HG03565 (cell line): ENCODE data around the gene TNRC6C.
"Not testable (repeated sequence)": the region's sequence is repeated elsewhere in the genome, so short reads cannot be mapped to it uniquely, and the experiment has no call there.

Experiments
- ATAC-seq: cut with Tn5 transposase; IDR thresholded peaks from one replicate; pipeline ENCODE4 v1.9.1; 2021; ENCODE audit warnings: mild to moderate bottlenecking, moderate library complexity; ENCODE audit not compliant: unreplicated experiment

Gene TNRC6C

DNA sequence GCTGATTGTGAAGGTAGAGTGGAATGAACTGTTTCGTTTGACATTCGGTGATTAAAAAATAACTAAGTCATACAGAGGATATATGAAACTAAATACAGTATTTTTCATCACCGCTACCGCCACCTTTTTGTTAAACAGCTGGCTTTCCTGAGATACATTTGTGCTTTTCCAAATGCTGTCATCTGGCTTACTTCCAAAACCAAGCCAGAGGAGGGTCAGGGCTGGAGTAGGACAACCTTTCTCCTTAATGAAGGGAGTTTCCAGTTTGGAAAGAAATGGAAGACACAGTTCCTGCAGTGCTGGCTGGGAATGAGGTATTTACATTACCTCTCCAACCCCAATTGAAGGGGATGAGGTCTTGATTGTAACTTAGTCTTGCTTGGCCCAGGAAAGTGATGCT lies 3.2 kb downstream of the TNRC6C start:
- ATAC-seq: no peak

DNA sequence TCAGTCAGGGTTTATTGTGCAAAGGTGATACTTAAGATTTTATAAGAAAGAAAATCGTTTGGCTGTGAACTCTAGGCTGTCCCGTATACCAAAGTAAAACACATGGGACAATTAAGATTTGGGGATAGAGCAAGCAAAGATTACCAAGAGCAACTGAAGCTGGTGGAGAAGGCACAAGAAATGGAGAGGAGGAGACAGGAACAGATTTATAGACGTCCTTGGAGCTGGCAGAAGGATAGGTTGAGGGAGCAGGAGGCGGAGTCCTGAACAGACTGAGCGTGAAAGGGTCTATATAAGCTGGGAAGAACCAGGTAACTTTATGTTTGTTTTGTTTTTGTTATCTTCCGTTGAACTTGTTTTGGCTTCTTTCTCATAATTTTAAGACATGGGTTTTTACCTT lies 3.8 kb downstream of the TNRC6C start:
- no peak for ATAC-seq

DNA sequence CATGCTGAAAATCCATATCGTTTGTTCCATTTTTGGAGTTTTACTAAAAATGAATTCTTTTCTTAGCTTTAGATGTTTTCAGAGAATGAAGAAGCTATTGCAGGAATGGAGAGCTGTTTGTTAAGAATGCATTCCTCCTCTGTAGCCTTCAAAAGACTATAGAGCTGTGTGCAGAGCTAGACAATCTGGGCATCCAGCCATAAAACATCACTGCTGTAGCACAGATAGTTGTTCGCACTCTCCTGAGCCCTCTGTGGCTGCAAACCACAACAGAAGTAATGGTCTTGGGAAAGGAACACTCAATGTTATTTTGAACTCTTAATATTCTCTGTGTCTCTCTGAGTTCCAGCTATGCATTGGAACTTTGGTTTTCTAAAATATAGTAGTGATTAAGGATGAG lies 4.9 kb downstream of the TNRC6C start:
- no peak for ATAC-seq

DNA sequence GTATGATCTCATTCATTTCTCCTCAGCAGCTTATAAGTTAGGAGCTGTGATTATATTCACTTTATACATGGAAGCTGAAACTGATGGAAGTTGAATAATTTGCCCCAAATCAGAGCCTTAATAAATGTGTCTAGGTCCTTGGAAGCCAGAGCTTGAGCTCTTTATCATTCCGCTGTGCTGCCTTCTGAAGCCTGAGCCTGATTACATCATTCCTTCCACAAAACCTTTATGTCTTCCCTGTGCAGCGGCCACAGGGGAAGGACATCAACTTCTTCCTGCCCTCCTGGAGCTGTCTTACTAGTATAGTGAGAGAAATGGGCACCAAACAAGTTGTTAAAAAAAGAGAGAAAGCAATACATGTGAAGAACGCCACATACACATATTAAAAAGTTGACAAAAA lies 6.8 kb downstream of the TNRC6C start:
- no peak for ATAC-seq

DNA sequence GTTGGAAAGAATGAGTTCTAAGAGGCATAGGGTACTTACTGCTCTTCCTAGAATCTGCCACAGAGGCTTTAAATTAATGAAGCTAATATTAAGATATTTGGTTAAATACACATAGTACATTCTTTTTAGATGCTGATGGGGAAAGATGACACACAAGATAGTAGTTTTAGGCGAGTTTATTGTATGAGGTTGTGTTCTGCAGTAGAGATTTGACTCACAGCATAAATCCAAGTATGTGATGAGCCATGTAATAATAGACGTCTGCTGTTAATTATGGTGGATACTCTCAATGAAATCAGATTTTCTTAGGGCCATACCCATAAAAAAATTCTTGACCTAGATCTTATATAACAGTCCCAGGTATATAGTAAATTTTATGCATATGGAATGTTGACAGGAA lies 8.0 kb downstream of the TNRC6C start:
- ATAC-seq: no peak

DNA sequence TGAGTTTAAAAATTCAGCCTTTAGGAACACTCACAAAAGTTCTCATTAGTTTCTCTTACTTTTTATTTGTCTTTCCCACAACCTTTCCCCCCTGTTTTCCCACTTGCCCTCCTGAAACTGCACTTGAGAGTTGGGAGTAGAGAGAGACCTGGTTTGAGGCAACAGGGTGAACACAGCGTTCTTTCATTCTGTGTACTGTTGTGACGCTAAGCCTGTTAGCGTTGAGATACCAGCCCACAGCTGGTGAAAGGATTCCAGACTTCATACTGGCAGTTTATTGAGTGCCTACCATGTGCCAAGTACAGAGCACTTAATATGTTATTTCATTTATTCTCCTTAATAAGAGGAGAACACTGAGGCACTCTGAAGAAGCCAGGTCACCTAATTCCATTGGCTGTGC lies 10.3 kb downstream of the TNRC6C start:
- ATAC-seq: no peak

DNA sequence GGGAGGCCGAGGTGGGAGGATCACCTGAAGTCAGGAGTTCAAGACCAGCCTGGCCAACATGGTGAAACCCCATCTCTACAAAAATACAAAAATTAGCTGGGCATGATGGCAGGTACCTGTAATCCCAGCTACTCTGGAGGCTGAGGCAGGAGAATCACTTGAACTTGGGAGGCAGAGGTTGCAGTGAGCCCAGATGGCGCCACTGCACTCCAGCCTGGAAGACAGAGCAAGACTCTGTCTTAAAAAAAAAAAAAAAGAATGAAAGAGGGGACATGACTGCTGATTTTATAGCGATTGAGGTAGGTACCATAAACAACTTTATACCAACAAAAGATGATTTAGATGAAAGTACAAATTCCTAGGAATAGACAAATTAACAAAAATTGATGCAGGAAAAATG lies 13.8 kb downstream of the TNRC6C start:
- not testable (repeated sequence) for ATAC-seq

DNA sequence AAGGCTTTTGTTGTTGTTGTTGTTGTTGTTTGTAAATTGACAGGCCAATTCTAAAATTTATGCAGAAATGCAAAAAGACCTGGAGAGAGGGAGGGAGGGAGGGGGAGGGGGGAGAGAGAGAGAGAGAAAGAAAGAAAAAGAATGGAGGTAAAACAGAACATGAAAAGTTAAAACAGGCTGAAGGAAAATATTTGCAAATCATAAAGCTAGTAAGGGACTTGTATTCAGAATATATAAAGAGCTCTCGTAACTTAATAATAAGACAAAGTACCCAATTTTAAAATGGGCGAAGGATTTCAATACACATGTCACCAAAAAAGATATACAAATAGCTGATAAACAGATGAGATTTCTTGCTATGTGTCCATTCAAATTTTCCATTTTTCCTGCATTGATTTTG lies 15.4 kb downstream of the TNRC6C start:
- no peak for ATAC-seq

DNA sequence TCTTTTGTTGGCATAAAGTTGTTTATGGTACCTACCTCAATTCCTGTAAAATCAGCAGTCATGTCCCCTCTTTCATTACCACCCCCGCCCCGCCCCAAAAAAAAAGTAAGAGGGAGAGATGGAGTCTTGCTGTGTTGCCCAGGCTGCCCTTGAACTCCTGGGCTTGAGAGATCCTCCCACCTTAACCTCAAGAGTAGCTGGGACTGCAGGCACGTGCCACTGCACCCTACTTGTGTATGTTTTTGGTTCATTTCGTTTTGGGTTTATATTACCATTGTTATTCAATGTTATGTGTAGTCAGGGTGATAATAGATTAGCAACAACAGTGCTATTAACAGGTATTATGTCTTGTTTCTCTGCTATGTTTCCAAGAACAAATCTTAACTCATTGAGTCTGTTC lies 15.9 kb downstream of the TNRC6C start:
- no peak for ATAC-seq

DNA sequence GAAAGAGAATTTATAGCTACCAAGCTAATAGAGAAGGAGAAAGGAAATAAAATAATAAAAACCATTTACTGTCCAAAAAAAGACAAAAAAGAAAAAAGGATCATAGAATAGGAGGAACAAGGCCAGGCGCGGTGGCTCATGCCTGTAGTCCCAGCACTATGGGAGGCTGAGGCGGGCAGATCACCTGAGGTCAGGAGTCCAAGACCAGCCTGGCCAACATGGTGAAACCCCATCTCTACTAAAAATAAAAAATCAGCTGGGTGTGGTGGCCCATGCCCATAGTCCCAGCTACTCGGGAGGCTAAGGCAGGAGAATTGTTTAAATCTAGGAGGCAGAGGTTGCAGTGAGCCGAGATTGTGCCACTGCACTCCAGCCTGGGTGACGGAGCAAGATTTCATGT lies 23.9 kb downstream of the TNRC6C start:
- ATAC-seq: not testable (repeated sequence)

DNA sequence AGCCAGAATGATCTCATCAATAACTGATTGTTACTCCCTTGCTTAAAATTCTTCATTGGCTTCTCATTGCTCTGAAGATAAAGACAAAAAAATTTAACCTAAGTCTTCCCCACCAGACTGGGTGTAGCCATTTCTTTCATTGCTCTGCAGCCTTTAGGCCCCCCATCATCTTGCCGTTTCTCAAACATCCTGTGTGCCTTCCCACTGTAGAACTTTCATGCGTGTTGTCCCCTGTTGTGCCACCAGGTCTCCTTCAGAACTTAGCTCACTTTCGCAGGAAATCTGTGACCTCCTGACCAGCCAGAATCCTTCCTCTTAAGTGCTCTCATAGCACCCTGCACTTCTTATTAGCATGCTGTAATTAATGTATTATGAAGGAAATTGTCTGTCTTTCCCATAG lies 31.8 kb downstream of the TNRC6C start:
- ATAC-seq: no peak

DNA sequence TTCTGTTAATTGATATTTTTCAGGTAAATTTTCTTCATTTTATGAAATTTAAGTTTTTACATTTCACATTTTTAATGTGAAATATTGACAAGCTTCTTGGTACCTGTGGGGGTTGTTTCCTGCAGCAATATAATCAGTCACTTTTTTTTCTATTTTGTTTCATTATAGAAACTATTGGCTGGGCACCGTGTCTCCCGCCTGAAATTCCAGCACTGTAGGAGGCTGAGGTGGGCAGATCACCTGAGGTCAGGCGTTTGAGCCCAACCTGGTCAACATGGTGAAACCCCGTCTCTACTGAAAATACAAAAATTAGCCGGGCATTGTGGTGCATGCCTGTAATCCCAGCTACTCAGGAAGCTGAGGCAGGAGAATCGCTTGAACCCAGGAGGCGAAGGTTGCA lies 35.2 kb downstream of the TNRC6C start:
- ATAC-seq: not testable (repeated sequence)

DNA sequence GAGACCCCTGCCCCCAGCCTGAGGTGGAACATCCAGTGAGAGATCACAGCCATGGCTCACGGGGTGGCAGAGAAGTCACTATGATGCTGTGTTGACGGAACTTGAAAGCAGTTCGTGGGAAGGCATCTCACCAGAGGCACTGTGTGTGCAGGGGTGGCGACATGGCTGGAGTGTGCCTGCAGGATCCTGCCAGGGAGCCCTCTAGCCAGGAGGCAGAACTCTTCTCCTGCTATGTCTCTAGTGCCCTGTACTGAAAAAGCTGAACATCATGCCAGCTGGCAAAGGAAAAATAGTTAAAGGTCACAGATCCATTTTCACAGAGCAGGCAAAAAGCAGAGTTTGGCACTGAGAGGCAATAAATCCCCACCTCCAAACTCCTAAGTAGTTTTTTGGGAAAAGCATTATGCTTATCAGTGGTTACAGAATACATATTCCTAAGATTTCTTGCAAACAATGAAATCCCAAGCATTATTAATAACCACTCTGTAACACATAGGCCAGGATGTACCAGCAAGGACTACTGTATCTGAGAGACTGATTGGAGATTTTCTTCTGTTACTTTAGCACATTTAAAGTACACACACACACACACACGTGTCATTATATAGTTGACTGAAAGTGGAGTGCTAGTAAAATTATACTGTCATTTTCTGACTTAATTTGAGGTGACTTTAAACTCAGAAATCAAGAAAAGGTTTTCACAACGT lies 36.8 kb downstream of the TNRC6C start:
- ATAC-seq: no peak

DNA sequence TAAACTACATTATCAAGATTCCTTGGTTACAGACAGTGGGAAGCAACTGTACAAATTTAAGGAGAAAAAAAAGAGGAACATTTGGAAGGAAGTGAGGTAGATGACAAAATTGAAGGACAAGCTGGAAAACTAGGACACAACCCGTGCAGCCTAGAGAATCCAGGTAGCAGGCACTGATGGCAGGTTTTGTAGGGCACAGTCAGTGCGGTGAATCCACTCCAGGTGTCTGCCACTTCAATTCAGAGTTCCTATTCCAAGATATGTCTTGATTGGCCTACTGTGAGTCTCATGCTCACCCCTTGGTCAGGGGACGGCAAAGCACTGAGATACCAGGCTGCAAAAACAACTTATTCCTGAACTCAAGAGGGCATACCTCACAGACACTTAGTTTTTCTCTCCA lies 37.8 kb downstream of the TNRC6C start:
- no peak for ATAC-seq

DNA sequence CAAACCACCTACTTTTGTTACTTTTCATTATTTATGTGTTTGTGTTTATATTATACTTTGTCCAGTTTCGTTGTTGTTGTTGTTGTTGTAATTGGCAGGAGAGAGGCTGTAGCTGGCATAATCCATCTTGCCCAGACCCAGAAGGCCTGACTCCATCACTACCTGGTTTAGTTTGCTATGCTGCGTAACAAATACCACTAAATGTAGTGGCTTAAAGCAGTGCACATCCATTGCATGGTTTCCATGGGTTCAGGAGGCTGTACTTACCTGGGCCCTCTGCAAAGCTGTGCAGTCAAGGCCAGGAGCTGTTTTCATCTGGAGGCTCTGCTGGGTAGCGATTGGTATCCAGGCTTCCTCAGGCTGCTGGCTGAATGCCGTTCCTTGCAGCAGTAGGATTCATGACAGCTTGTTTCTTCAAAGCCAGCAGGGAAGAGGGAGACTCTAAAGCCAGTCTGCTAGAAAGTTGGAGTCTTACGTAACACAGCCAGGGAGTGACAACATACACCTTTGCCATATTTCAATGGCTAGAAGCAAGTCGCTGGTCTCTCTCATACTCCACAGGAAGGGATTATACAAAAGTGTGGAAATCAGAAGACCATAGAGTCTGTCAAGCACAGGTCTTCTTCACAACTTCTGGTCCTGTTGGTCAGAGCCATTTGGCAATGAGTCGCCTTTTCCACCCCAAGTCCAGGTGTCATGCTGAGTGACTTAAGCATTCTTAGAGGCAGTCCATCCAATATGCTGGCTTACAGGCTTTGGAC lies 41.1 kb downstream of the TNRC6C start:
- no peak for ATAC-seq

DNA sequence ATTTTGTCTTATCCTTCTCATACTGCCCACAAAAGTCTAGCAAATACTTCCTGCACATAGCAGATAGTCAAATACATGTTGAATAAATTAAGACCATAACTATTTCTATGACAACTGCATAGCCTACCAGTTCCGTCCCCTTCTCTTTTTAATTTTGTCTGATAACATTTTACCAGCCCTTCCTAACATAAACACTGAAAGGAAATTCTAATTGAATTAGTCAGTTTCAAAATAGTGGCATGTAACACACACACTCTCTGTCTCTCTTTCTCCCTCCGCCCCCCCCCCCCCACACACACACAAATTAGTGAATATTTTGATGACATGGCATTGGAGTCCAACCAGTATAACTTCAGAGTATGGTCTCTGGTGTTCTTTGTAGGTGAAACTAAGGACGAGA lies 41.8 kb downstream of the TNRC6C start:
- no peak for ATAC-seq

DNA sequence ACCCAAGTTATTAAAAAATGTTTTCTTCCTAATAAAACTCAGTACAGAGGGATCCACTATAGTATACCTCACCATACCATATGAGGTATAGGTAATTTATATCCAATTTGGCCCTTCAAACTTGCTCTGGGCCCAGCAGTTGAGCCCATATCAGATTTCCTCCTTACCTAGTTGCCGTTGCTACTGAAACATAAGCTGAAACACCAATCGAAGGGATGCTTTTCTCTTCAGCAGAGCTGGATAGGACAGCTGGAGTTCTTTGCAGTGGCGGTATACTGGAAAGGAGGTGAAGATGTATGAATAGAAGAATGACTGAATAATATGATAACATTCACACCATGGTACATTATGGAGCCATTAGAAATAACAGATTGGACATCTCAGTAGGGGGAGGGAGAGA lies 42.7 kb downstream of the TNRC6C start:
- no peak for ATAC-seq

DNA sequence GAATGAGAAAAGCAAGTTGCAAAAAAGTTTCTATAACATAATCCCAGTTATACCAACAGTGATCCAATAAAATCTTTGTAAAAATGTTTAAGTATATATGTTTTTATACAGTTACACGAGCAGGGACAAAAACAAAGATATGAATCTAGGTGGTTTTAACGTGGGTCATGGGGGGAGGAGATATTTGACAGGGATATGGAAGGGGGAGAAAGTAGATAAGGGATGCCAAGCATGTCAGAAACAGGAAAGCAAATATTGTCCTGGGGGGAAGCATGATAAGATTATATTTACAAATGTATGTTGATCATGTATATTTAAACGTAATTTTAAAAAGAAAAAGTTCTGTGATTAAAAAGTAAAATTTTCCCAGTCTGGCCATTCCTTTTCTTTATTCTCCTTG lies 43.1 kb downstream of the TNRC6C start:
- no peak for ATAC-seq

DNA sequence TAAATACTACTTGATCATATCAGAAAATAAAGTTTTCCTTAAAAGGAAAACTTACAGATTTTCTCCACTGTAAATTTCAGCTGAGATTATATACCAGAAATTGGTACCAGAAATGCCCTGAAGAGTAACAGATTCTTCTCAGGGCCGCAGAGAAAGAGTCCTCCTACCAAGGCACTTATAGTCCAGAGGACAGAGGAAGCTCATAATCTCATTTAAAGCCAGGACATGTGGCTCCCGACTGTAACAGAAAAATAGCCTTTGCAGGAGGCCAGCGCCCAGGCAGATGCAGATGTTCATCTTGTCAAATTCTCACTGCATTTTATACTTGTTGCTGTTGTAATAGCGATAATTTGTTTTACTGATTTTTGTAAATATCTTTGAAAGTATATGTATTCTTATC lies 43.7 kb downstream of the TNRC6C start:
- no peak for ATAC-seq

DNA sequence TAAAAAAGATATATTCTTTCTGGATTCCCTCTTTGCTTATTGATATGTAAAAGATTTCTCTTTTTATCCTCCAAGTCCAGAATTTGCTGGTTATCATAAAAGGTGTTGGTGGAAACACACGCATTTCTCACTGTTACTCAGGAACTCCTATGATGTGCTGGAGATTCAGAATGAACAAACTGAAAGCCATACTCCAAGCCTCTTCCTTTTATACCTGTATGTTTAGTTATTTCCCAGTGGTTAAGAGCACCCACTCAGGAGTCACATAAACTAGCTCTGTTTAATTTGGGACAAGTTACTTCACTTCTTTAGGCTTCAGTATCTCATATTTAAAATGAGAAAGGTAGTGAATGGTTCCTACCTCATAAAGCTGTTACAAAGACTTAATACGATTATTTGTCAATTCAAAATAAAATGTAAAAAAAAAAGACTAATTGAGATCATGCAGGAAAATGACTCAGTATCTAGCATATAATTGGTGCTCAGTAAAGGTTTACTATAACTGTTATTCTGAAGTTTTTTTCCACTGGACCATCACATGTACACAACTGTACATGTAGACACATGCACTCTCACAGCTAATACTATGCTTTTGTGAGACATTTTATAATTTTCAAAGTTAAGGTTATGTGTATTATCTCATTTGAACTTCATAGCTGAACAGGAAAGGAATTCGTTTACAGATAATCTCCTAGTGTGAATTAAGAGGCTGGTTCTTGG lies 47.1 kb downstream of the TNRC6C start:
- no peak for ATAC-seq

DNA sequence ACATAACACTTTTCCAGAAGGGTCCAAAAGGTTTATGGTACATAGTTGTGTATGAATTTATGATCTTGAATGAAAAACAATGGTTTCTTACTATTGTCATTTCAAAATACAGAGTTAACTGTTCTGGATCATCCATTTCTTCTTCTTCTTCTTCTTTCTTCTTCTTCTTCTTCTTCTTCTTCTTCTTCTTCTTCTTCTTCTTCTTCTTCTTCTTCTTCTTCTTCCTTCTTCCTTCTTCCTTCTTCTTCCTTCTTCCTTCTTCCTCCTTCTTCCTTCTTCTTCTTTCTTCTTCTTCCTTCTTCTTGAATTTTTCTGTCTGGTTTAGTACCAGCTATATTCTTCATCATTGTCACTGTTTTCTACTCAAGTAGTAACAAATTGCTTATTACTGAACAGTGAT lies 47.8 kb downstream of the TNRC6C start:
- no peak for ATAC-seq

DNA sequence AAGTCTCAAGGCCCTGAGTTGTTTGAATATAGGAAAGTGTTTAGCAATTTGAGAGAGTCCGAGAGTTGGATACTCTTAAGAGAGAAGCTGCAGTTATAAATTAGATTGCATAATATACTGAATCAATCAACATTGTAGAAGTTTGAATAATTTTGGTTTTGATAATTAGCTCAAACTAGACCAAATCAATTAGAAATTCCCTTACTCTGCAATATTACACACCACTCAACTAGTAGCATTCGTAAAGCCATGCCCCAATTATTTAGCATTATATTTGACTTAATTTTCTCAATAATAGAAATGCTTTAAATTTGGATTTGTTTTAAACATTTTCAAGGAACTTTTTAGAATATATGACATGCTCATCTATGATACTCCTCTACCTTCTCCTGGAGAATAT lies 49.1 kb downstream of the TNRC6C start:
- ATAC-seq: no peak
